Right lobe of liver (tissue), 6 donors: Measurements from ENCODE around the gene PANX3. TPM values are rescaled to one million over a fixed set of nuclear protein-coding genes. Genes with fewer than 3 reads are reported as not detected.

ENCODE experiments used
- ATAC-seq, 4 donors: fragments of 200-7000 bp; cut with Tn5 transposase; one replicate each; pipeline ENCODE4 v1.9.1; 2020; ENCODE audit warnings: mild to moderate bottlenecking in 4 of 4, moderate library complexity in 4 of 4
- DNase-seq, 3 donors: peaks; one replicate each; pipeline ENCODE4 v3.0.0-alpha.2; 2020
- H3K27ac ChIP-seq, 3 donors: fragments of 200-600 bp; one replicate each; pipeline ENCODE4 v1.8.0; 2022
- H3K27me3 ChIP-seq, 2 donors: fragments of 200-600 bp; one replicate each; pipeline ENCODE4 v1.8.0; 2022
- H3K36me3 ChIP-seq, 4 donors: fragments of 200-600 bp; sonication (generic) in 1 of 4; one replicate each; pipeline versions ENCODE4 v1.5.1 to v1.8.0; 2017 to 2022; ENCODE audit warnings: control low read depth in 1 of 4
- H3K4me1 ChIP-seq, 4 donors: fragments of 200-600 bp; sonication (generic) in 1 of 4; one replicate each; pipeline versions ENCODE4 v1.5.1 to v1.8.0; 2017 to 2022; ENCODE audit warnings: control low read depth in 1 of 4
- H3K4me3 ChIP-seq, 3 donors: fragments of 200-600 bp; one replicate each; pipeline ENCODE4 v1.8.0; 2022
- H3K9me3 ChIP-seq, 4 donors: fragments of 200-600 bp; sonication (generic) in 1 of 4; one replicate each; pipeline versions ENCODE4 v1.5.1 to v1.8.0; 2017 to 2022; ENCODE audit warnings: control low read depth in 1 of 4
- CTCF ChIP-seq, 4 donors: fragments of 200-600 bp in 3 of 4; fragments of 450-650 bp in 1 of 4; IDR thresholded peaks; one replicate each; pipeline versions ENCODE4 v1.5.1 to v1.8.0; 2016 to 2022; ENCODE audit warnings: antibody characterized with exemption in 4 of 4, mild to moderate bottlenecking in 2 of 4
- POLR2A ChIP-seq: fragments of 450-650 bp; IDR thresholded peaks from one replicate; pipeline ENCODE4 v1.6.1; 2017; ENCODE audit warnings: antibody characterized with exemption, mild to moderate bottlenecking
- WGBS: methylation state at CpG from one replicate; pipeline ENCODE4 v1.1.6; 2018; ENCODE audit warnings: low coverage, low lambda C conversion rate; ENCODE audit not compliant: insufficient coverage; ENCODE audit errors: missing lambda C conversion rate; 5-methylcytosine and 5-hydroxymethylcytosine counted together
- intact Hi-C, 2 donors: fragments of 100-400 bp; cut with DNase I; formaldehyde crosslinking; loops; one replicate each; pipeline versions ENCODE4 v1.11.2 to v1.14.1; 2022
- total RNA-seq, 6 experiments: library from RNA; depleted of rRNA in 2 of 6; stranded (reverse); fragments of >200 nt in 2 of 6; fragmentation: NEBNext Ultra II Directional in 3 of 6; extraction: Animal tissue kit (Norgen Biotek cat#: 25700) in 3 of 6; gene quantifications; one replicate each; pipeline versions ENCODE4 v1.1.0 to v1.2.4, GENCODE V29; 2016 to 2023
- donor health status: DM: no; HTN: yes; CAD: no.
- donor health status: DM: no; HTN: no; CAD: no.
- donor health status: DM: no; HTN: no; CAD: no.
- donor health status: DM: no; HTN: yes; CAD: no.
- donor health status: DM: no; HTN: yes; CAD: no.

The PANX3 gene
- total RNA-seq, 6 experiments from 2014 or later = not detected

- TF ChIP-seq POLR2A (no peak), CTCF (IDR thresholded peaks at IDR 0.05) (no peak)
- H3K4me3 ChIP-seq = no peak overlapping the region
- H3K9me3 ChIP-seq = no peaks in the 10 kb centered on the region
- no peak for ATAC-seq
- WGBS = 45% methylated on average over 4 of the region's 4 CpGs
- DNase-seq = no peak
- intact Hi-C loops = no loop called here
- H3K27me3 ChIP-seq = no peaks in the 10 kb centered on the region
- no peak overlapping the region for H3K27ac ChIP-seq
- H3K4me1 ChIP-seq = no peaks in the 10 kb centered on the region
- H3K36me3 ChIP-seq = no peaks in the 10 kb centered on the region
Measured at GRCh38 chr11:124578761-124579160, 32.5 kb upstream of the PANX3 start.

- no peaks in the 10 kb centered on the region for H3K27me3 ChIP-seq
- H3K4me3 ChIP-seq = no peak overlapping the region
- no peaks in the 10 kb centered on the region for H3K36me3 ChIP-seq
- no peak for ATAC-seq
- WGBS = 66% methylated on average over 6 of the region's 6 CpGs
- H3K27ac ChIP-seq = no peak overlapping the region
- DNase-seq = no peak
- no peaks in the 10 kb centered on the region for H3K4me1 ChIP-seq
- no peaks in the 10 kb centered on the region for H3K9me3 ChIP-seq
- TF ChIP-seq POLR2A (no peak), CTCF (IDR thresholded peaks at IDR 0.05) (no peak)
- intact Hi-C loops = loop anchor here in 1 of 2 donors (10.0 kb wide), 1 partner anchor 167 kb away; no protein-coding TSS in a partner anchor
Measured at GRCh38 chr11:124581817-124582216, 29.4 kb upstream of the PANX3 start.

GRCh38 chr11:124582565-124582964 is 28.7 kb upstream of the PANX3 start:
- Histone ChIP-seq H3K9me3 (no peaks in the 10 kb centered on the region), H3K27ac (no peak overlapping the region), H3K4me1 (no peaks in the 10 kb centered on the region), H3K36me3 (no peaks in the 10 kb centered on the region), H3K4me3 (no peak overlapping the region), H3K27me3 (no peaks in the 10 kb centered on the region)
- TF ChIP-seq CTCF (IDR thresholded peaks at IDR 0.05) = no peak
- no peak for TF ChIP-seq POLR2A
- DNase-seq (no peak), ATAC-seq (no peak)
- WGBS = 64% methylated on average over 2 of the region's 2 CpGs
- intact Hi-C loops = loop anchor here in 1 of 2 donors (10.0 kb wide), 1 partner anchor 168 kb away; no protein-coding TSS in a partner anchor

- H3K27ac ChIP-seq = no peak overlapping the region
- intact Hi-C loops = loop anchor here in 1 of 2 donors (10.0 kb wide), 1 partner anchor 169 kb away; no protein-coding TSS in a partner anchor
- WGBS = 55% methylated on average over 8 of the region's 8 CpGs
Measured at GRCh38 chr11:124583781-124584180, 27.4 kb upstream of the PANX3 start.

More at GRCh38 chr11:124583781-124584180, 27.4 kb upstream of the PANX3 start:
- Histone ChIP-seq H3K9me3 (no peaks in the 10 kb centered on the region), H3K36me3 (no peaks in the 10 kb centered on the region), H3K27me3 (peaks cover 0 to 4% of the 10 kb centered on the region in 2 donors), H3K4me1 (no peaks in the 10 kb centered on the region), H3K4me3 (no peak overlapping the region)
- DNase-seq (no peak), ATAC-seq (no peak)
- TF ChIP-seq POLR2A (no peak), CTCF (IDR thresholded peaks at IDR 0.05) (no peak)
